ENCODE measurements around the gene PCNX4. TPM values are rescaled to one million over a fixed set of nuclear protein-coding genes. Genes with fewer than 3 reads are reported as not detected.

PCNX4 gene
- total and polyA plus RNA-seq, 7 donors, result 3.7 to 55.9 (median 43.8) TPM

GRCh38 chr14:60189923-60190840 lies 98.5 kb downstream of the PCNX4 start:
- no peaks in the 10 kb centered on the region for H3K36me3 ChIP-seq
- DNase-seq, result no peak
- H3K27ac ChIP-seq, result no peak overlapping the region
- no peaks in the 10 kb centered on the region for H3K9me3 ChIP-seq
- intact Hi-C loops (cut with DNase I), result loop anchor here (5.0 kb wide), 1 partner anchor 372 kb away; no protein-coding TSS in a partner anchor
- 72 to 88% methylated on average over 4 of the region's 4 CpGs for WGBS, 2 donors
- H3K27me3 ChIP-seq, result no peaks in the 10 kb centered on the region
- H3K4me3 ChIP-seq, result no peak overlapping the region
- no peak for TF ChIP-seq POLR2AphosphoS5 (IDR thresholded peaks at IDR 0.05)
- TF ChIP-seq POLR2A (IDR thresholded peaks at IDR 0.05), result no peak
- TF ChIP-seq EP300 (IDR thresholded peaks at IDR 0.05), result no peak
- no peak for TF ChIP-seq CTCF (IDR thresholded peaks at IDR 0.05)
- peaks cover 0 to 21% (median 7%) of the 10 kb centered on the region in 4 donors for H3K4me1 ChIP-seq

- peaks cover 0 to 9% (median 1%) of the 10 kb centered on the region in 4 donors for H3K4me1 ChIP-seq
- DNase-seq, result no peak
- peaks cover 0 to 5% (median 0%) of the 10 kb centered on the region in 4 donors for H3K9me3 ChIP-seq
- H3K36me3 ChIP-seq, result no peaks in the 10 kb centered on the region
- TF ChIP-seq POLR2A (IDR thresholded peaks at IDR 0.05) (no peak), CTCF (IDR thresholded peaks at IDR 0.05) (no peak), POLR2AphosphoS5 (IDR thresholded peaks at IDR 0.05) (no peak), EP300 (IDR thresholded peaks at IDR 0.05) (no peak)
- H3K27ac ChIP-seq, result no peak overlapping the region
- no peak overlapping the region for H3K4me3 ChIP-seq
- intact Hi-C loops (cut with DNase I), result no loop called here
- H3K27me3 ChIP-seq, result no peaks in the 10 kb centered on the region
- WGBS, 2 donors, result 80 to 91% methylated on average over 5 of the region's 5 CpGs
These were observed 103.6 kb downstream of the PCNX4 start for GRCh38 chr14:60195179-60195810.

- Histone ChIP-seq H3K4me3 (no peak overlapping the region), H3K9me3 (peaks cover 0 to 8% (median 0%) of the 10 kb centered on the region in 4 donors), H3K27ac (no peak overlapping the region), H3K4me1 (no peaks in the 10 kb centered on the region), H3K36me3 (no peaks in the 10 kb centered on the region), H3K27me3 (no peaks in the 10 kb centered on the region)
- whole genome bisulfite sequencing, 2 donors, result 30 to 57% methylated on average over 2 of the region's 2 CpGs
- intact Hi-C loops (cut with DNase I), result no loop called here
- DNase-seq, result no peak
- no peak for TF ChIP-seq POLR2AphosphoS5 (IDR thresholded peaks at IDR 0.05)
- TF ChIP-seq POLR2A (IDR thresholded peaks at IDR 0.05), result no peak
- TF ChIP-seq CTCF (IDR thresholded peaks at IDR 0.05), result no peak
- TF ChIP-seq EP300 (IDR thresholded peaks at IDR 0.05), result no peak
These were observed 104.6 kb downstream of the PCNX4 start for GRCh38 chr14:60196291-60196690.

GRCh38 chr14:60197629-60198303 lies 106.0 kb downstream of the PCNX4 start:
- H3K4me1 ChIP-seq, result no peaks in the 10 kb centered on the region
- no peaks in the 10 kb centered on the region for H3K27me3 ChIP-seq
- H3K27ac ChIP-seq, result no peak overlapping the region
- H3K9me3 ChIP-seq, result peaks cover 0 to 8% (median 0%) of the 10 kb centered on the region in 4 donors
- intact Hi-C loops (cut with DNase I), result no loop called here
- no peak overlapping the region for H3K4me3 ChIP-seq
- TF ChIP-seq POLR2A (IDR thresholded peaks at IDR 0.05) (no peak), CTCF (IDR thresholded peaks at IDR 0.05) (no peak), EP300 (IDR thresholded peaks at IDR 0.05) (no peak), POLR2AphosphoS5 (IDR thresholded peaks at IDR 0.05) (no peak)
- H3K36me3 ChIP-seq, result no peaks in the 10 kb centered on the region
- WGBS, 2 donors, result 73 to 88% methylated on average over 1 of the region's 1 CpG
- no peak for DNase-seq
